HepG2 (cell line): ENCODE data around the gene SAMD8. TPM values are rescaled to one million over a fixed set of nuclear protein-coding genes. Genes with fewer than 3 reads are reported as not detected.

Experiments
- ARHGAP35 ChIP-seq: sonication (generic); formaldehyde crosslinking; IDR thresholded peaks from 2 replicates; pipeline ENCODE4 v1.9.0; 2022; ENCODE audit warnings: mild to moderate bottlenecking, inconsistent platforms, moderate library complexity, missing genetic modification reagents, borderline replicate concordance
- ATRX ChIP-seq: sonication (generic); formaldehyde crosslinking; IDR thresholded peaks from 2 replicates; pipeline ENCODE4 v1.4.0; 2020; ENCODE audit warnings: missing genetic modification reagents, borderline replicate concordance
- BATF2 ChIP-seq: sonication (generic); formaldehyde crosslinking; IDR thresholded peaks from 2 replicates; pipeline ENCODE4 v1.8.0; 2022; ENCODE audit warnings: mild to moderate bottlenecking, missing genetic modification reagents, moderate library complexity
- DNMT1 ChIP-seq: sonication (generic); formaldehyde crosslinking; IDR thresholded peaks from 2 replicates; pipeline ENCODE4 v1.5.1; 2020; ENCODE audit warnings: mild to moderate bottlenecking, missing genetic modification reagents
- ELF1 ChIP-seq: sonication (generic); formaldehyde crosslinking; IDR thresholded peaks from 2 replicates; pipeline ENCODE4 v1.4.0; 2020; ENCODE audit warnings: missing genetic modification reagents
- FOXA3 ChIP-seq: IDR thresholded peaks from 2 replicates; pipeline ENCODE4 v1.6.1; 2016; ENCODE audit warnings: missing genetic modification reagents, missing compliant biosample characterization
- HNF1A ChIP-seq, 2 experiments: sonication (generic) in 1 of 2; formaldehyde crosslinking in 1 of 2; IDR thresholded peaks; 2 replicates each; pipeline versions ENCODE4 v1.4.0 to v1.6.1; 2016 to 2020; ENCODE audit warnings: borderline replicate concordance in 1 of 2, low read depth in 1 of 2, mild to moderate bottlenecking in 1 of 2, missing genetic modification reagents in 1 of 2
- NR2C2 ChIP-seq: sonication (generic); formaldehyde crosslinking; IDR thresholded peaks from 2 replicates; pipeline ENCODE4 v1.4.0; 2020; ENCODE audit warnings: missing genetic modification reagents, mild to moderate bottlenecking, moderate library complexity, borderline replicate concordance
- PATZ1 ChIP-seq: sonication (generic); formaldehyde crosslinking; IDR thresholded peaks from 2 replicates; pipeline ENCODE4 v1.4.0; 2020; ENCODE audit warnings: missing genetic modification reagents
- PHF20 ChIP-seq: sonication (generic); formaldehyde crosslinking; IDR thresholded peaks from 2 replicates; pipeline ENCODE4 v1.5.0; 2020; ENCODE audit warnings: mild to moderate bottlenecking, missing genetic modification reagents
- SRY ChIP-seq: sonication (generic); formaldehyde crosslinking; IDR thresholded peaks from 2 replicates; pipeline ENCODE4 v1.8.0; 2022; ENCODE audit warnings: mild to moderate bottlenecking, missing genetic modification reagents
- TAF1 ChIP-seq: sonication (generic); formaldehyde crosslinking; IDR thresholded peaks from 2 replicates; pipeline ENCODE4 v1.4.0; 2020; ENCODE audit warnings: missing genetic modification reagents
- ZNF543 ChIP-seq: sonication (generic); formaldehyde crosslinking; IDR thresholded peaks from 2 replicates; pipeline ENCODE4 v1.4.0; 2020; ENCODE audit warnings: mild to moderate bottlenecking, missing genetic modification reagents
- ZNF670 ChIP-seq: sonication (generic); formaldehyde crosslinking; IDR thresholded peaks from 2 replicates; pipeline ENCODE4 v1.8.0; 2022; ENCODE audit warnings: mild to moderate bottlenecking, missing genetic modification reagents, borderline replicate concordance
- polyA plus RNA-seq, 8 experiments: library from polyadenylated mRNA; depleted of rRNA in 3 of 8; stranded (reverse) in 7 of 8; unstranded in 1 of 8; fragments of >200 nt; fragmentation: Illumina TruSeq in 4 of 8; extraction: Trizol in 4 of 8; gene quantifications; 2 replicates each; pipeline versions ENCODE4 v1.2.1 to v1.2.3, GENCODE V29; 2011 to 2016; ENCODE audit warnings: low read depth in 4 of 8, missing spikeins in 1 of 8, mixed read lengths in 1 of 8; ENCODE audit not compliant: insufficient read depth in 1 of 8
- total RNA-seq, 5 experiments: library from RNA; depleted of rRNA; stranded (reverse); fragments of >200 nt; fragmentation: Illumina TruSeq; extraction: Trizol; gene quantifications; 2 replicates each; pipeline ENCODE4 v1.2.3, GENCODE V29; 2016; ENCODE audit warnings: low read depth in 1 of 5
- TF ChIP-seq, protein P1 (sequence below): IDR thresholded peaks from 2 replicates; pipeline ENCODE4 v1.6.1; 2018; ENCODE audit warnings: missing genetic modification reagents
- TF ChIP-seq, protein P2 (sequence below): sonication (generic); formaldehyde crosslinking; IDR thresholded peaks from 2 replicates; pipeline ENCODE4 v1.5.1; 2020; ENCODE audit warnings: mild to moderate bottlenecking, missing genetic modification reagents, moderate library complexity

SAMD8 gene
- total and polyA plus RNA-seq, 2 of the 13 experiments (the other 11 are each of a cell fraction or from before 2014, with no cell fraction given), result 10.4 to 13.2 TPM

- TF ChIP-seq ARHGAP35 (CRISPR knock-in tag) (no peak; the same call in none of the 2 replicates), TAF1 (peak; percentile 86), ZNF670 (CRISPR knock-in tag) (0 out of 2 replicates have a peak, but pooled peaks have one; percentile 52), PATZ1 (CRISPR knock-in tag) (peak; percentile 57), SRY (CRISPR knock-in tag) (no peak), HNF1A (IDR thresholded peaks at IDR 0.05; ENCODE audit: low read depth) (no peak), HNF1A (CRISPR knock-in tag; IDR thresholded peaks at IDR 0.05; ENCODE audit: borderline replicate concordance) (peak; percentile 85), DNMT1 (peak; percentile 92; the same call in 1 of the 2 replicates), PHF20 (CRISPR knock-in tag) (peak; percentile 56; the same call in 1 of the 2 replicates), ZNF543 (CRISPR knock-in tag) (peak; percentile 87), ELF1 (CRISPR knock-in tag) (peak; percentile 63), FOXA3 (peak; percentile 39), BATF2 (peak; percentile 35; the same call in 1 of the 2 replicates), NR2C2 (CRISPR knock-in tag) (peak; percentile 92), ATRX (CRISPR knock-in tag) (no peak)
- TF ChIP-seq, protein P1, sequence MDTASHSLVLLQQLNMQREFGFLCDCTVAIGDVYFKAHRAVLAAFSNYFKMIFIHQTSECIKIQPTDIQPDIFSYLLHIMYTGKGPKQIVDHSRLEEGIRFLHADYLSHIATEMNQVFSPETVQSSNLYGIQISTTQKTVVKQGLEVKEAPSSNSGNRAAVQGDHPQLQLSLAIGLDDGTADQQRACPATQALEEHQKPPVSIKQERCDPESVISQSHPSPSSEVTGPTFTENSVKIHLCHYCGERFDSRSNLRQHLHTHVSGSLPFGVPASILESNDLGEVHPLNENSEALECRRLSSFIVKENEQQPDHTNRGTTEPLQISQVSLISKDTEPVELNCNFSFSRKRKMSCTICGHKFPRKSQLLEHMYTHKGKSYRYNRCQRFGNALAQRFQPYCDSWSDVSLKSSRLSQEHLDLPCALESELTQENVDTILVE (CRISPR knock-in tag), result peak; percentile 97
- TF ChIP-seq, protein P2, sequence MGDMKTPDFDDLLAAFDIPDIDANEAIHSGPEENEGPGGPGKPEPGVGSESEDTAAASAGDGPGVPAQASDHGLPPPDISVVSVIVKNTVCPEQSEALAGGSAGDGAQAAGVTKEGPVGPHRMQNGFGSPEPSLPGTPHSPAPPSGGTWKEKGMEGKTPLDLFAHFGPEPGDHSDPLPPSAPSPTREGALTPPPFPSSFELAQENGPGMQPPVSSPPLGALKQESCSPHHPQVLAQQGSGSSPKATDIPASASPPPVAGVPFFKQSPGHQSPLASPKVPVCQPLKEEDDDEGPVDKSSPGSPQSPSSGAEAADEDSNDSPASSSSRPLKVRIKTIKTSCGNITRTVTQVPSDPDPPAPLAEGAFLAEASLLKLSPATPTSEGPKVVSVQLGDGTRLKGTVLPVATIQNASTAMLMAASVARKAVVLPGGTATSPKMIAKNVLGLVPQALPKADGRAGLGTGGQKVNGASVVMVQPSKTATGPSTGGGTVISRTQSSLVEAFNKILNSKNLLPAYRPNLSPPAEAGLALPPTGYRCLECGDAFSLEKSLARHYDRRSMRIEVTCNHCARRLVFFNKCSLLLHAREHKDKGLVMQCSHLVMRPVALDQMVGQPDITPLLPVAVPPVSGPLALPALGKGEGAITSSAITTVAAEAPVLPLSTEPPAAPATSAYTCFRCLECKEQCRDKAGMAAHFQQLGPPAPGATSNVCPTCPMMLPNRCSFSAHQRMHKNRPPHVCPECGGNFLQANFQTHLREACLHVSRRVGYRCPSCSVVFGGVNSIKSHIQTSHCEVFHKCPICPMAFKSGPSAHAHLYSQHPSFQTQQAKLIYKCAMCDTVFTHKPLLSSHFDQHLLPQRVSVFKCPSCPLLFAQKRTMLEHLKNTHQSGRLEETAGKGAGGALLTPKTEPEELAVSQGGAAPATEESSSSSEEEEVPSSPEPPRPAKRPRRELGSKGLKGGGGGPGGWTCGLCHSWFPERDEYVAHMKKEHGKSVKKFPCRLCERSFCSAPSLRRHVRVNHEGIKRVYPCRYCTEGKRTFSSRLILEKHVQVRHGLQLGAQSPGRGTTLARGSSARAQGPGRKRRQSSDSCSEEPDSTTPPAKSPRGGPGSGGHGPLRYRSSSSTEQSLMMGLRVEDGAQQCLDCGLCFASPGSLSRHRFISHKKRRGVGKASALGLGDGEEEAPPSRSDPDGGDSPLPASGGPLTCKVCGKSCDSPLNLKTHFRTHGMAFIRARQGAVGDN (CRISPR knock-in tag), result peak; percentile 87
Observed at GRCh38 chr10:75210282-75211006, 99.0 kb downstream of the SAMD8 start, which contains the start of gene VDAC2 (continued).
